Fibroblast of villous mesenchyme (primary cell): Measurements from ENCODE around the gene PCBP3. TPM values are rescaled to one million over a fixed set of nuclear protein-coding genes. Genes with fewer than 3 reads are reported as not detected.

Experiments used
- DNase-seq: peaks from one replicate; pipeline ENCODE4 v3.0.0-alpha.2; 2010; ENCODE audit warnings: low read depth
- H3K4me3 ChIP-seq: 2 replicates; pipeline ENCODE4 v1.5.1; 2011; ENCODE audit warnings: low read depth, mild to moderate bottlenecking, low read length
- CTCF ChIP-seq: IDR thresholded peaks from 2 replicates; pipeline ENCODE4 v1.5.1; 2012; ENCODE audit warnings: low read depth, mild to moderate bottlenecking, low read length; ENCODE audit not compliant: insufficient read depth
- total RNA-seq: library from RNA; depleted of rRNA; stranded (reverse); fragments of >200 nt; gene quantifications from 2 replicates; pipeline ENCODE4 v1.2.3, GENCODE V29; 2012

PCBP3 gene
- total RNA-seq, 1 donor, result 1.3 TPM

GRCh38 chr21:45780647-45781046, 137.1 kb downstream of the PCBP3 start:
- DNase-seq, result no peak
- H3K4me3 ChIP-seq, result no peak overlapping the region
- TF ChIP-seq CTCF, result no peak

GRCh38 chr21:45781741-45782140, 138.2 kb downstream of the PCBP3 start:
- no peak for TF ChIP-seq CTCF
- DNase-seq, result no peak
- no peak overlapping the region for H3K4me3 ChIP-seq

GRCh38 chr21:45786660-45787059, 143.1 kb downstream of the PCBP3 start:
- no peak overlapping the region for H3K4me3 ChIP-seq
- no peak for TF ChIP-seq CTCF
- no peak for DNase-seq

- DNase-seq, result no peak
- no peak overlapping the region for H3K4me3 ChIP-seq
- TF ChIP-seq CTCF, result no peak
Measured at GRCh38 chr21:45787371-45787770, 143.8 kb downstream of the PCBP3 start.

- no peak for TF ChIP-seq CTCF
- H3K4me3 ChIP-seq, result no peak overlapping the region
- no peak for DNase-seq
Measured at GRCh38 chr21:45788198-45788597, 144.7 kb downstream of the PCBP3 start.

- no peak overlapping the region for H3K4me3 ChIP-seq
- peak; percentile 28 for DNase-seq
- no peak for TF ChIP-seq CTCF
Measured at GRCh38 chr21:45788637-45789506, 145.3 kb downstream of the PCBP3 start.

- H3K4me3 ChIP-seq, result no peak overlapping the region
- no peak for TF ChIP-seq CTCF
- no peak for DNase-seq
Measured at GRCh38 chr21:45790427-45790826, 146.9 kb downstream of the PCBP3 start.
